ENCODE data around the gene C1QC. TPM values are rescaled to one million over a fixed set of nuclear protein-coding genes. Genes with fewer than 3 reads are reported as not detected.

Gene C1QC
- total and polyA plus RNA-seq, 4 donors, result 52.9 to 242 (median 104) TPM

DNA sequence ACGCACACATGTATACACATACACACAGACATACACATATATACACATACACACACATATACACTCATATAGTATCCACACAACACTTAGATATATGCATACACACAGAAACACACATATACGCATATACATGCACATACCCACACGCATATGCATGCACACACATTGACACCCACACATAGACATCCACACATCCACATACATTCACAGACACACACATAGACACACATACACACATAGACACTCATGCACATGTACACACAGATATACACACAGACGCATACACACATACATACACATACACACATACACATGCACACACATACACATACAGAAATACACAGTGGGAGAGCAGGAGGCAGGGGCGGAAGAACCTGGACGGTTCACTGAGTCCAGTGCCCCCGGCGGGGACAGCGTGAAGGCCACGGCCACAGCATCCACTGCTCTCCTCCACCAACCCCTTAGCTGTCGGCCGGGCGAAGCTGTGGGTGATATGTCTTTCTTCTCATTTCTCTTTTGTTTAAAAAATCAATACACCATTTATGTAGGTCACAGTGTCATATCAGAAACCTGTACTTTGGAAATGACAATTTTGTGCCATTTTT is 6.8 kb downstream of the C1QC start:
- 94% methylated on average over 13 of the region's 13 CpGs for WGBS
- H3K27me3 ChIP-seq (ENCODE audit: control insufficient read depth in 4 of 4, insufficient read depth in 4 of 4, low read length in 3 of 4), result no peaks in the 10 kb centered on the region
- no peaks in the 10 kb centered on the region for H3K4me1 ChIP-seq (ENCODE audit: control insufficient read depth in 4 of 4, insufficient read depth in 4 of 4, low read length in 3 of 4)
- TF ChIP-seq HNF4A (conservative IDR thresholded peaks at IDR 0.05) (no peak), FOXA1 (IDR thresholded peaks at IDR 0.05) (no peak), SP1 (IDR thresholded peaks at IDR 0.05) (no peak), NR2F2 (IDR thresholded peaks at IDR 0.05) (no peak), FOXA2 (IDR thresholded peaks at IDR 0.05) (no peak), RAD21 (IDR thresholded peaks at IDR 0.05) (no peak), HNF4G (IDR thresholded peaks at IDR 0.05) (no peak)
- TF ChIP-seq, protein P1, sequence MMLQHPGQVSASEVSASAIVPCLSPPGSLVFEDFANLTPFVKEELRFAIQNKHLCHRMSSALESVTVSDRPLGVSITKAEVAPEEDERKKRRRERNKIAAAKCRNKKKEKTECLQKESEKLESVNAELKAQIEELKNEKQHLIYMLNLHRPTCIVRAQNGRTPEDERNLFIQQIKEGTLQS (IDR thresholded peaks at IDR 0.05), result no peak
- TF ChIP-seq, protein P2, sequence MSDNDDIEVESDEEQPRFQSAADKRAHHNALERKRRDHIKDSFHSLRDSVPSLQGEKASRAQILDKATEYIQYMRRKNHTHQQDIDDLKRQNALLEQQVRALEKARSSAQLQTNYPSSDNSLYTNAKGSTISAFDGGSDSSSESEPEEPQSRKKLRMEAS (IDR thresholded peaks at IDR 0.05), result no peak
- TF ChIP-seq, protein P3, sequence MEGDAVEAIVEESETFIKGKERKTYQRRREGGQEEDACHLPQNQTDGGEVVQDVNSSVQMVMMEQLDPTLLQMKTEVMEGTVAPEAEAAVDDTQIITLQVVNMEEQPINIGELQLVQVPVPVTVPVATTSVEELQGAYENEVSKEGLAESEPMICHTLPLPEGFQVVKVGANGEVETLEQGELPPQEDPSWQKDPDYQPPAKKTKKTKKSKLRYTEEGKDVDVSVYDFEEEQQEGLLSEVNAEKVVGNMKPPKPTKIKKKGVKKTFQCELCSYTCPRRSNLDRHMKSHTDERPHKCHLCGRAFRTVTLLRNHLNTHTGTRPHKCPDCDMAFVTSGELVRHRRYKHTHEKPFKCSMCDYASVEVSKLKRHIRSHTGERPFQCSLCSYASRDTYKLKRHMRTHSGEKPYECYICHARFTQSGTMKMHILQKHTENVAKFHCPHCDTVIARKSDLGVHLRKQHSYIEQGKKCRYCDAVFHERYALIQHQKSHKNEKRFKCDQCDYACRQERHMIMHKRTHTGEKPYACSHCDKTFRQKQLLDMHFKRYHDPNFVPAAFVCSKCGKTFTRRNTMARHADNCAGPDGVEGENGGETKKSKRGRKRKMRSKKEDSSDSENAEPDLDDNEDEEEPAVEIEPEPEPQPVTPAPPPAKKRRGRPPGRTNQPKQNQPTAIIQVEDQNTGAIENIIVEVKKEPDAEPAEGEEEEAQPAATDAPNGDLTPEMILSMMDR (IDR thresholded peaks at IDR 0.05; ENCODE audit: low read depth, low read length, missing input control), result no peak
- TF ChIP-seq, protein P4, sequence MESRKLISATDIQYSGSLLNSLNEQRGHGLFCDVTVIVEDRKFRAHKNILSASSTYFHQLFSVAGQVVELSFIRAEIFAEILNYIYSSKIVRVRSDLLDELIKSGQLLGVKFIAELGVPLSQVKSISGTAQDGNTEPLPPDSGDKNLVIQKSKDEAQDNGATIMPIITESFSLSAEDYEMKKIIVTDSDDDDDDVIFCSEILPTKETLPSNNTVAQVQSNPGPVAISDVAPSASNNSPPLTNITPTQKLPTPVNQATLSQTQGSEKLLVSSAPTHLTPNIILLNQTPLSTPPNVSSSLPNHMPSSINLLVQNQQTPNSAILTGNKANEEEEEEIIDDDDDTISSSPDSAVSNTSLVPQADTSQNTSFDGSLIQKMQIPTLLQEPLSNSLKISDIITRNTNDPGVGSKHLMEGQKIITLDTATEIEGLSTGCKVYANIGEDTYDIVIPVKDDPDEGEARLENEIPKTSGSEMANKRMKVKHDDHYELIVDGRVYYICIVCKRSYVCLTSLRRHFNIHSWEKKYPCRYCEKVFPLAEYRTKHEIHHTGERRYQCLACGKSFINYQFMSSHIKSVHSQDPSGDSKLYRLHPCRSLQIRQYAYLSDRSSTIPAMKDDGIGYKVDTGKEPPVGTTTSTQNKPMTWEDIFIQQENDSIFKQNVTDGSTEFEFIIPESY (IDR thresholded peaks at IDR 0.05), result no peak
- H3K36me3 ChIP-seq (ENCODE audit: control insufficient read depth in 4 of 4, insufficient read depth in 3 of 4, low read depth in 1 of 4, low read length in 3 of 4), result no peaks in the 10 kb centered on the region
- H3K4me3 ChIP-seq (ENCODE audit: low read depth in 1 of 3, low read length in 3 of 3), result no peak overlapping the region
- H3K9me3 ChIP-seq (ENCODE audit: control insufficient read depth in 4 of 4, low read length in 3 of 4), result no peaks in the 10 kb centered on the region
- DNase-seq (ENCODE audit: low spot score), result no peak
- no peak overlapping the region for H3K27ac ChIP-seq (ENCODE audit: low read depth in 1 of 2, low read length in 2 of 2)
- no peak overlapping the region for H3K9ac ChIP-seq (ENCODE audit: low read depth in 1 of 2, low read length in 2 of 2)

DNA sequence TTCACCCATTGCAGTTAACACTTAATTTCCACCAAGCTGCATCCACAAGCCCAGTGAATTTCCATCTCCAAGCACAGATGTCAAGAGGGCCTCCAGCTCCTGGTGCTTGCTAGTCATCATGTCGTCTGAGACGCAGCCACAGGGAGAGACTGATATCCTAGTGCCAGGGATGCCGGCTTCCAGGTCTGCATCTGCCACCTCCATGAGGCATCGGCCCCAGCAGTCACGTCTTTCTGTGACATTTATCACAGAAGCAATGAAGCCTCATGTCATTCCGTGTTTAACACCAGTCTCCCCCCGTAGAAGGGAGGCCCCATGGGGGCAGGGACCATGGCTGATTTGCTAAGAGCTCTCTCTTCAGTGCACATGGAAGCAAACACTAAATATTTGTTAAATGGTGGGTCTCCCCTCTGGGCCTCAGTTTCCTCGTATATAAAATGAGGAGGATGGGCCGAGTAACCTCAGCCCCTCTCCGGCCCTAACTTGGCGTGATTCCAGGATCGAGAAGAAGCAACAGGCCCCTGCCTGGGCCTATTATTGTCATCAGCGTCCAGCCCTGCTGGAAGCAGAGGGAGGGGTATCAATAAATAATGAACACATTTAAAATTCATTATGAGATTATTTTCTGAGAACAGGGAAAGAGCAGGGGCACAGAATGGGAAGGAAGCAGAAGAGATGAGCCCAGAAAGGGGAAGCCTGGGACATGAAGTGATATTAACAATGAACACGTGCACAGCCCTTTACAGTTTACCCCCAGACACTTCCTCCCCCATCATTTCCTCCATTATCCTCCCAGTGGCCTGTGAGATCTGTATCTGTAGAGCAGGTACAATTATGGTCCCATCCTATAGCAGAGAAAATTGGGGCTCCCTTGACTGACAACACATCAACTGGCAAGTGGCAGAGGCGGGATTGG is 8.8 kb downstream of the C1QC start:
- WGBS, result 77% methylated on average over 15 of the region's 15 CpGs
- Histone ChIP-seq H3K4me3 (ENCODE audit: low read depth in 1 of 3, low read length in 3 of 3) (no peak overlapping the region), H3K9me3 (ENCODE audit: control insufficient read depth in 4 of 4, low read length in 3 of 4) (no peaks in the 10 kb centered on the region), H3K36me3 (ENCODE audit: control insufficient read depth in 4 of 4, insufficient read depth in 3 of 4, low read depth in 1 of 4, low read length in 3 of 4) (no peaks in the 10 kb centered on the region), H3K27ac (ENCODE audit: low read depth in 1 of 2, low read length in 2 of 2) (no peak overlapping the region), H3K4me1 (ENCODE audit: control insufficient read depth in 4 of 4, insufficient read depth in 4 of 4, low read length in 3 of 4) (no peaks in the 10 kb centered on the region), H3K9ac (ENCODE audit: low read depth in 1 of 2, low read length in 2 of 2) (no peak overlapping the region), H3K27me3 (ENCODE audit: control insufficient read depth in 4 of 4, insufficient read depth in 4 of 4, low read length in 3 of 4) (no peaks in the 10 kb centered on the region)
- DNase-seq (ENCODE audit: low spot score), result no peak
- TF ChIP-seq, protein P1 (IDR thresholded peaks at IDR 0.05), result no peak
- TF ChIP-seq FOXA1 (IDR thresholded peaks at IDR 0.05), result no peak

Data from liver (tissue), 9 donors.